ENCODE data around the gene ELAVL4.
"Not testable (repeated sequence)": the region's sequence is repeated elsewhere in the genome, so short reads cannot be mapped to it uniquely, and the experiment has no call there.

Gene ELAVL4

DNA sequence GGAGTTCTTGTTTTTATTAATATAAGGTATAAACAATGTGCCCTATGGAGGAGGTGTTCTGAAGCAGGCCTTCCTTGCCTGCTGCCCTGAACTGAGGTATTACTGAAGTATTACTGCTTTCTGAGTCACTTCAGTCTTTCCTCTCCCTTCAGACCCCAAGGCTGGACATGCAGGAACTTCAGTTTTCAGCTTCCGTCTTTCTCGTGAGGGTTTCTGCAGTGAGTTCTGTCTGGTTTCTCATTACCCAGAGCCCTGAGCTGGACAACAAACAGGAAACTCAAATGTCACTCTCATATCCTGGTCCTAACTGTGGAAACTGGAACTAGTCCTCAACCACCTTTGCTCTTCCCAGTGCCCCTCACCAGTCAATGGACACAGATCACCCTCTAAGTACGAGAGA lies 46.8 kb downstream of the ELAVL4 start:
- Histone ChIP-seq H3K4me1 (ENCODE audit: control insufficient read depth, insufficient read depth, low read length, poor library complexity, severe bottlenecking) (no peaks in the 10 kb centered on the region), H3K27ac (ENCODE audit: low read depth, low read length, severe bottlenecking) (no peak overlapping the region), H3K4me3 (ENCODE audit: extremely low read depth, insufficient read depth, low read length, poor library complexity, severe bottlenecking) (no peak overlapping the region), H3K9me3 (ENCODE audit: control insufficient read depth, low read length) (no peaks in the 10 kb centered on the region), H3K36me3 (ENCODE audit: control insufficient read depth, insufficient read depth, low read length) (no peaks in the 10 kb centered on the region)
- WGBS, 2 experiments (ENCODE audit: insufficient coverage in 2 of 2), result 83 to 84% methylated on average over 3 of the region's 3 CpGs

- no peaks in the 10 kb centered on the region for H3K9me3 ChIP-seq (ENCODE audit: control insufficient read depth, low read length)
- WGBS, 2 experiments (ENCODE audit: insufficient coverage in 2 of 2), result 50 to 71% methylated on average over 1 to 4 of the region's 7 CpGs
- H3K27ac ChIP-seq (ENCODE audit: low read depth, low read length, severe bottlenecking), result no peak overlapping the region
- H3K36me3 ChIP-seq (ENCODE audit: control insufficient read depth, insufficient read depth, low read length), result no peaks in the 10 kb centered on the region
- H3K4me1 ChIP-seq (ENCODE audit: control insufficient read depth, insufficient read depth, low read length, poor library complexity, severe bottlenecking), result no peaks in the 10 kb centered on the region
- no peak overlapping the region for H3K4me3 ChIP-seq (ENCODE audit: extremely low read depth, insufficient read depth, low read length, poor library complexity, severe bottlenecking)
Measured at GRCh38 chr1:50156241-50157010, 47.7 kb downstream of the ELAVL4 start.

GRCh38 chr1:50157306-50157941 lies 48.7 kb downstream of the ELAVL4 start:
- Histone ChIP-seq H3K9me3 (ENCODE audit: control insufficient read depth, low read length) (no peaks in the 10 kb centered on the region), H3K4me3 (ENCODE audit: extremely low read depth, insufficient read depth, low read length, poor library complexity, severe bottlenecking) (no peak overlapping the region), H3K36me3 (ENCODE audit: control insufficient read depth, insufficient read depth, low read length) (no peaks in the 10 kb centered on the region), H3K4me1 (ENCODE audit: control insufficient read depth, insufficient read depth, low read length, poor library complexity, severe bottlenecking) (no peaks in the 10 kb centered on the region), H3K27ac (ENCODE audit: low read depth, low read length, severe bottlenecking) (no peak overlapping the region)
- WGBS, 2 experiments (ENCODE audit: insufficient coverage in 2 of 2), result 70 to 86% methylated on average over 1 to 2 of the region's 3 CpGs

- no peak overlapping the region for H3K4me3 ChIP-seq (ENCODE audit: extremely low read depth, insufficient read depth, low read length, poor library complexity, severe bottlenecking)
- no peaks in the 10 kb centered on the region for H3K9me3 ChIP-seq (ENCODE audit: control insufficient read depth, low read length)
- no peak overlapping the region for H3K27ac ChIP-seq (ENCODE audit: low read depth, low read length, severe bottlenecking)
- no peaks in the 10 kb centered on the region for H3K36me3 ChIP-seq (ENCODE audit: control insufficient read depth, insufficient read depth, low read length)
- 83% methylated on average over 1 of the region's 1 CpG; no CpG with 5 or more reads in 1 of the 2 experiments for WGBS, 2 experiments (ENCODE audit: insufficient coverage in 2 of 2)
- H3K4me1 ChIP-seq (ENCODE audit: control insufficient read depth, insufficient read depth, low read length, poor library complexity, severe bottlenecking), result no peaks in the 10 kb centered on the region
Measured at GRCh38 chr1:50158421-50158820, 49.7 kb downstream of the ELAVL4 start.

DNA sequence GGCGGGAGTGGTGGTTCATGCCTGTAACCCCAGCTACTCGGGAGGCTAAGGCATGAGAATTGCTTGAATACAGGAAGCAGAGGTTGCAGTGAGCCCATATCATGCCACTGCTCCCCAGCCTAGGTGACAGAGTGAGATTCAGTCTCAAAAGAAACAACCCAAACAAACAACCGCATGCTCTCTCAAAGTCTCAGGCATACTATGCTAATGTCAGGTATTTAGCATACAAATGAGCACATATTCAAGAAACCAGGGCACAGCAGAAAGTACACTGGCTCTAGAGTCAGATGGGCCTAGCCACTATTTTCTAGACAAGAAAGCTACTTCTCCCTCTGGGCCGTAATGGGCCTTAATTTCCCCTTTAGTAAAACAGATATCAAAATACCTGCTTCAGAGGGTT lies 55.0 kb downstream of the ELAVL4 start:
- H3K36me3 ChIP-seq (ENCODE audit: control insufficient read depth, insufficient read depth, low read length), result no peaks in the 10 kb centered on the region
- H3K4me3 ChIP-seq (ENCODE audit: extremely low read depth, insufficient read depth, low read length, poor library complexity, severe bottlenecking), result no peak overlapping the region
- no peaks in the 10 kb centered on the region for H3K9me3 ChIP-seq (ENCODE audit: control insufficient read depth, low read length)
- no peak overlapping the region for H3K27ac ChIP-seq (ENCODE audit: low read depth, low read length, severe bottlenecking)
- H3K4me1 ChIP-seq (ENCODE audit: control insufficient read depth, insufficient read depth, low read length, poor library complexity, severe bottlenecking), result no peaks in the 10 kb centered on the region
- WGBS, 2 experiments (ENCODE audit: insufficient coverage in 2 of 2), result 47 to 61% methylated on average over 3 of the region's 4 CpGs

DNA sequence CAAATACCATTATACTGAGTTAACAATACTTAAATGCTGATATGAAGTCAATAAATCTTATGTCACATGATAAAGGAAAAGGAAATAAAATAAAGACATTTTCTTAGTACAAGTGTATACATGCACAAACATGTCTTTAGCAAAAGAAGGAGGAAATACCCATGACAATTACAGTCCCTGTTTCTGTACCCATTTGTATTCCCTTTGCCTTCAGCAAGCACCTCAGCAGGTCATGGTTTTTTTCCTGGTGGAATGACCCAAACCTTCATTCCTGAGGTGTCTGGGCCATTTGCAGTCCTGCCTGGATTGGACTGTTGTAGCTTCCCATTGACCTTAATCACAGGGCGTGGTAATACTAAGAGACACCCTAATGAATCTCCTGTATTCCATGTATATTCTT lies 57.6 kb downstream of the ELAVL4 start:
- not testable (repeated sequence) for H3K27ac ChIP-seq (ENCODE audit: low read depth, low read length, severe bottlenecking); H3K36me3 ChIP-seq (ENCODE audit: control insufficient read depth, insufficient read depth, low read length); H3K9me3 ChIP-seq (ENCODE audit: control insufficient read depth, low read length); H3K4me1 ChIP-seq (ENCODE audit: control insufficient read depth, insufficient read depth, low read length, poor library complexity, severe bottlenecking); H3K4me3 ChIP-seq (ENCODE audit: extremely low read depth, insufficient read depth, low read length, poor library complexity, severe bottlenecking)
- 80% methylated on average over 1 of the region's 1 CpG; no CpG with 5 or more reads in 1 of the 2 experiments for WGBS, 2 experiments (ENCODE audit: insufficient coverage in 2 of 2)

DNA sequence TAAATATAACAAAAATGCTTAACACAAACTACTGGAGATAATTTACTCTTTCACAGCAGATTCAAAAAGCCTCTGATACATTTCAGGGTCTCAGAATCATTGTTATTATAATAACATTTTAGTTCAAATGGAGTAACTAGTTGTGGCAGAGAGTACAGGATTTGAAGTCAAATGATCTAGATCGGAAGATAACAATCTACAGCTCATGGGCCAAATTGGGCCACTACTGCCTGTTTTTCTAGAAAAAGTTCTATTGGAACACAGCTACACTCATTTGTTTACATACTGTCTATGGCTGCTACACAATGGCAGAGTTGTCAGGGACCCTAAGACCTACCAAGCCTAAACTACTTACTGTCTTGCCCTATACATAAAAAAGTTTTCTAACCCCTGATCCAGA lies 63.6 kb downstream of the ELAVL4 start:
- 89% methylated on average over 1 of the region's 1 CpG; no CpG with 5 or more reads in 1 of the 2 experiments for WGBS, 2 experiments (ENCODE audit: insufficient coverage in 2 of 2)
- Histone ChIP-seq H3K4me1 (ENCODE audit: control insufficient read depth, insufficient read depth, low read length, poor library complexity, severe bottlenecking) (no peaks in the 10 kb centered on the region), H3K9me3 (ENCODE audit: control insufficient read depth, low read length) (no peaks in the 10 kb centered on the region), H3K4me3 (ENCODE audit: extremely low read depth, insufficient read depth, low read length, poor library complexity, severe bottlenecking) (no peak overlapping the region), H3K27ac (ENCODE audit: low read depth, low read length, severe bottlenecking) (no peak overlapping the region), H3K36me3 (ENCODE audit: control insufficient read depth, insufficient read depth, low read length) (no peaks in the 10 kb centered on the region)

GRCh38 chr1:50174101-50174500 lies 65.4 kb downstream of the ELAVL4 start:
- H3K9me3 ChIP-seq (ENCODE audit: control insufficient read depth, low read length), result no peaks in the 10 kb centered on the region
- H3K36me3 ChIP-seq (ENCODE audit: control insufficient read depth, insufficient read depth, low read length), result no peaks in the 10 kb centered on the region
- H3K4me1 ChIP-seq (ENCODE audit: control insufficient read depth, insufficient read depth, low read length, poor library complexity, severe bottlenecking), result no peaks in the 10 kb centered on the region
- no peak overlapping the region for H3K4me3 ChIP-seq (ENCODE audit: extremely low read depth, insufficient read depth, low read length, poor library complexity, severe bottlenecking)
- no peak overlapping the region for H3K27ac ChIP-seq (ENCODE audit: low read depth, low read length, severe bottlenecking)

DNA sequence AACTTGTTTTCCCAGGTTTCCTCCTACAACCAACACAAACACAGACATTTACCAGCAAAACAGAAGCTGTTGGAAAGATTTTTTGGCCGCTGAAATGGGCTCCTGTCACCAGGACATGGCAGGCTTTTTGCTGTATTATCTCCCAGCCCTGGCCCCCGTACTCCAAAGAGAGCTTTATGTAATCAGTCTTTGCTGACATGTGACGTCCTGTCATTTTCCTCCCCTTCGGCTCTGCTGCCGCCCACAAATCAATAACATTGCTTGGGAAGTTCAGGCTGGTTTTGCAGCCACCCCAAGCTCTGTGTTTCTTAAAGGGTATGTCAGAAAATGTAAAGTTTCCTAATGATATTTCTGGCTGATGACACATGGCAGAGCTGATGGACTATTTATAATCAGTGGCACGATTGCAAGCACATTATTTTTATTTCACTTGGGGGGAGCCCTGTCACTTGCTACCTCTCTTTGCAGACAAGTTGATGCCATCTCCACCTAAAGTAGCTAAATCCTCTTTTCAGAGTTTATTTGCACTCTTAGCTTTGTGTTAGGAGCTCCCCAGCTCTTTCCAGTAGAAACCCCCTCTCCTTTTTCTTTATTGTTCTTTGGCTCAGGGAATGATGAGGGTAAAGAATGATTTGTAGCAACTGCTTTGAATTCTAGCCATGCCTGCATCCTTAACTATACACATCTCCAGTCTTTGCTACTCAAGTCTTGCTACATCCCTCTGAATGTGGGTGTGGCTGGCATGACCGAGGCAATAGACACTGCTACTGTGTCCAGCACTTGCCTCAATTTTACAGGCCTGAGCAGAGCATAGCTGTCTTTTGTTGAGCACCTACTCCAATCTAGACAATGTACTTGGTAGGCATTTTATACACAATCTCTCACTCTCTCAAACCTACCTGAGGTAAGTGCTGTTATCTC lies 67.3 kb downstream of the ELAVL4 start:
- WGBS, 2 experiments (ENCODE audit: insufficient coverage in 2 of 2), result 77 to 79% methylated on average over 3 to 6 of the region's 7 CpGs
- Histone ChIP-seq H3K4me1 (ENCODE audit: control insufficient read depth, insufficient read depth, low read length, poor library complexity, severe bottlenecking) (no peaks in the 10 kb centered on the region), H3K27ac (ENCODE audit: low read depth, low read length, severe bottlenecking) (no peak overlapping the region), H3K9me3 (ENCODE audit: control insufficient read depth, low read length) (no peaks in the 10 kb centered on the region), H3K4me3 (ENCODE audit: extremely low read depth, insufficient read depth, low read length, poor library complexity, severe bottlenecking) (no peak overlapping the region), H3K36me3 (ENCODE audit: control insufficient read depth, insufficient read depth, low read length) (no peaks in the 10 kb centered on the region)

- no peak overlapping the region for H3K27ac ChIP-seq (ENCODE audit: low read depth, low read length, severe bottlenecking)
- no peaks in the 10 kb centered on the region for H3K4me1 ChIP-seq (ENCODE audit: control insufficient read depth, insufficient read depth, low read length, poor library complexity, severe bottlenecking)
- no peaks in the 10 kb centered on the region for H3K36me3 ChIP-seq (ENCODE audit: control insufficient read depth, insufficient read depth, low read length)
- H3K4me3 ChIP-seq (ENCODE audit: extremely low read depth, insufficient read depth, low read length, poor library complexity, severe bottlenecking), result no peak overlapping the region
- 64 to 75% methylated on average over 3 to 5 of the region's 6 CpGs for WGBS, 2 experiments (ENCODE audit: insufficient coverage in 2 of 2)
- no peaks in the 10 kb centered on the region for H3K9me3 ChIP-seq (ENCODE audit: control insufficient read depth, low read length)
Measured at GRCh38 chr1:50177994-50178393, 69.3 kb downstream of the ELAVL4 start.
